Panc1 (cell line): ENCODE data around the gene ADD1. TPM values are rescaled to one million over a fixed set of nuclear protein-coding genes. Genes with fewer than 3 reads are reported as not detected.

ENCODE experiments used
- ATAC-seq: fragments of 200-7000 bp; cut with Tn5 transposase; 2 replicates; pipeline ENCODE4 v1.9.1; 2020; ENCODE audit warnings: mild to moderate bottlenecking, moderate library complexity
- BruUV-seq: library from RNA; stranded (reverse); fragments of 400-500 nt; replicated peaks from 2 replicates; lab custom pipeline; 2021; lab: Mats Ljungman, UMichigan
- CTCF ChIA-PET: fragments of 300-600 bp; sonication (Branson Sonifier 250); formaldehyde crosslinking; loops from one replicate; lab custom pipeline; 2022; ENCODE audit warnings: antibody characterized with exemption; lab: Charles Lee
- POLR2A ChIA-PET: fragments of 300-600 bp; sonication (Branson Sonifier 250); formaldehyde crosslinking; loops from one replicate; lab custom pipeline; 2022; ENCODE audit warnings: antibody characterized with exemption; lab: Charles Lee
- DNase-seq: peaks from one replicate; pipeline ENCODE4 v3.0.0-alpha.2; 2010; ENCODE audit warnings: low read depth, low spot score
- H3K27ac ChIP-seq: 2 replicates; pipeline ENCODE4 v1.5.1; 2011; ENCODE audit warnings: mild to moderate bottlenecking, low read length, inconsistent platforms
- H3K27me3 ChIP-seq: fragments of 200-500 bp; sonication (Bioruptor generic); 2 replicates; pipeline ENCODE4 v1.6.0; 2014; ENCODE audit warnings: low read length, inconsistent platforms; ENCODE audit not compliant: control insufficient read depth, insufficient read depth
- H3K36me3 ChIP-seq: fragments of 200-500 bp; sonication (Bioruptor generic); 2 replicates; pipeline ENCODE4 v1.5.1; 2014; ENCODE audit warnings: inconsistent platforms, mild to moderate bottlenecking, low read length, moderate library complexity; ENCODE audit not compliant: control insufficient read depth, insufficient read depth
- H3K4me1 ChIP-seq: 2 replicates; pipeline ENCODE4 v1.5.1; 2011; ENCODE audit warnings: inconsistent platforms, mild to moderate bottlenecking, low read length, moderate library complexity; ENCODE audit not compliant: control insufficient read depth, insufficient read depth
- H3K4me3 ChIP-seq, 2 experiments: 2 replicates each; pipeline ENCODE4 v1.5.1; 2011 to 2012; ENCODE audit warnings: low read depth in 2 of 2, low read length in 2 of 2, mild to moderate bottlenecking in 2 of 2, inconsistent platforms in 1 of 2, moderate library complexity in 1 of 2
- H3K9me3 ChIP-seq: fragments of 200-500 bp; sonication (Bioruptor generic); 2 replicates; pipeline ENCODE4 v1.5.1; 2014; ENCODE audit warnings: low read depth, mild to moderate bottlenecking, inconsistent platforms, low read length, moderate library complexity; ENCODE audit not compliant: control insufficient read depth, insufficient read depth
- POLR2AphosphoS5 ChIP-seq: IDR thresholded peaks from 2 replicates; pipeline ENCODE4 v1.6.1; 2012; ENCODE audit warnings: mild to moderate bottlenecking, low read depth, low read length, moderate library complexity
- SIN3A ChIP-seq: IDR thresholded peaks from 2 replicates; pipeline ENCODE4 v1.6.1; 2012; ENCODE audit warnings: low read depth, mild to moderate bottlenecking, low read length, moderate library complexity, borderline replicate concordance; ENCODE audit not compliant: insufficient read depth
- TCF7L2 ChIP-seq: IDR thresholded peaks from 2 replicates; pipeline ENCODE4 v1.6.1; 2011; ENCODE audit warnings: mild to moderate bottlenecking, low read depth, low read length, inconsistent platforms
- in situ Hi-C: cut with HindIII; loops from 2 replicates; pipeline ENCODE4 v1.10.0; 2016; ENCODE audit warnings: low sequenced_read_pairs, low pct_unique_long_range_greater_than_20kb
- intact Hi-C: fragments of 100-400 bp; cut with micrococcal nuclease; formaldehyde crosslinking; loops from one replicate; pipeline ENCODE4 v1.10.0; 2022; ENCODE audit not compliant: unreplicated experiment
- total RNA-seq: library from RNA; stranded (reverse); gene quantifications from one replicate; pipeline ENCODE4 v1.2.1, GENCODE V29; 2021; ENCODE audit not compliant: unreplicated experiment
- TF ChIP-seq, protein P1 (sequence below), 2 experiments: IDR thresholded peaks; 2 replicates each; pipeline ENCODE4 v1.6.1; 2011 to 2012; ENCODE audit warnings: low read depth in 2 of 2, control low read depth in 1 of 2, low read length in 1 of 2, mild to moderate bottlenecking in 1 of 2, moderate library complexity in 1 of 2; ENCODE audit not compliant: insufficient read depth in 1 of 2
- TF ChIP-seq, protein P2 (sequence below): fragments of 450-650 bp; IDR thresholded peaks from 2 replicates; pipeline ENCODE4 v1.5.1; 2017; ENCODE audit warnings: mild to moderate bottlenecking

The ADD1 gene
- total RNA-seq, 1 experiment from 2014 or later, result 158 TPM

DNA sequence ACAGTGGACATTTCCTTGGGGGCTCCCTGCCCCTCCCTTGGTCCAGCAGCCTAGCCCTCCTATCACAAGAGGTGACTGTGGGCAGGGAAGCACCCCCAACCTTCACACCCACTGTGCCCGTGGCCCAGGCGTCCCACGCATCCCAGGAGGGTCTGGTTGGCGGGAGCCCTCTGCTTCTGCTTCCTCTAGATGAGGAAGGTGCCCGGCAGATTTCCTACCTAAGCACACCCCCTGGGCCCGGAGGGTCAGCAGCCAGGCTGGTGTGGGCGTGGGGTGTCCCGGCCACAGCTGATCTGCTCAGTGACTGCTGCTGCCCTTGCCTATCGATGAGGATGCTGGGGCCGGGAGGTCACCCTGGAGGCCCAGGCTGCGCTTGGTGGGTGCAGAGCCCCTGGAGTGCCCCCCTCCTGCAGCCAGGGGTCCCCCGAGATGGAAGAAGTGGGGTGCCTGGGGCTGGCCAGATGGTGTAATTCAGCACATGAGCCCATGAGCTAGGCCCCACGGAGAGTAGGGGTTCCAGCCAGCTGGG, 38.6 kb upstream of the ADD1 start:
- BruUV-seq, result no TSS peak
- no peaks in the 10 kb centered on the region for H3K9me3 ChIP-seq
- ATAC-seq (no peak), DNase-seq (no peak)
- TF ChIP-seq POLR2AphosphoS5 (no peak), SIN3A (no peak), TCF7L2 (no peak)
- TF ChIP-seq, protein P1, sequence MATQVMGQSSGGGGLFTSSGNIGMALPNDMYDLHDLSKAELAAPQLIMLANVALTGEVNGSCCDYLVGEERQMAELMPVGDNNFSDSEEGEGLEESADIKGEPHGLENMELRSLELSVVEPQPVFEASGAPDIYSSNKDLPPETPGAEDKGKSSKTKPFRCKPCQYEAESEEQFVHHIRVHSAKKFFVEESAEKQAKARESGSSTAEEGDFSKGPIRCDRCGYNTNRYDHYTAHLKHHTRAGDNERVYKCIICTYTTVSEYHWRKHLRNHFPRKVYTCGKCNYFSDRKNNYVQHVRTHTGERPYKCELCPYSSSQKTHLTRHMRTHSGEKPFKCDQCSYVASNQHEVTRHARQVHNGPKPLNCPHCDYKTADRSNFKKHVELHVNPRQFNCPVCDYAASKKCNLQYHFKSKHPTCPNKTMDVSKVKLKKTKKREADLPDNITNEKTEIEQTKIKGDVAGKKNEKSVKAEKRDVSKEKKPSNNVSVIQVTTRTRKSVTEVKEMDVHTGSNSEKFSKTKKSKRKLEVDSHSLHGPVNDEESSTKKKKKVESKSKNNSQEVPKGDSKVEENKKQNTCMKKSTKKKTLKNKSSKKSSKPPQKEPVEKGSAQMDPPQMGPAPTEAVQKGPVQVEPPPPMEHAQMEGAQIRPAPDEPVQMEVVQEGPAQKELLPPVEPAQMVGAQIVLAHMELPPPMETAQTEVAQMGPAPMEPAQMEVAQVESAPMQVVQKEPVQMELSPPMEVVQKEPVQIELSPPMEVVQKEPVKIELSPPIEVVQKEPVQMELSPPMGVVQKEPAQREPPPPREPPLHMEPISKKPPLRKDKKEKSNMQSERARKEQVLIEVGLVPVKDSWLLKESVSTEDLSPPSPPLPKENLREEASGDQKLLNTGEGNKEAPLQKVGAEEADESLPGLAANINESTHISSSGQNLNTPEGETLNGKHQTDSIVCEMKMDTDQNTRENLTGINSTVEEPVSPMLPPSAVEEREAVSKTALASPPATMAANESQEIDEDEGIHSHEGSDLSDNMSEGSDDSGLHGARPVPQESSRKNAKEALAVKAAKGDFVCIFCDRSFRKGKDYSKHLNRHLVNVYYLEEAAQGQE (IDR thresholded peaks at IDR 0.05; ENCODE audit: insufficient read depth in 1 of 2, low read depth in 2 of 2, low read length in 1 of 2), result no peak
- TF ChIP-seq, protein P2, sequence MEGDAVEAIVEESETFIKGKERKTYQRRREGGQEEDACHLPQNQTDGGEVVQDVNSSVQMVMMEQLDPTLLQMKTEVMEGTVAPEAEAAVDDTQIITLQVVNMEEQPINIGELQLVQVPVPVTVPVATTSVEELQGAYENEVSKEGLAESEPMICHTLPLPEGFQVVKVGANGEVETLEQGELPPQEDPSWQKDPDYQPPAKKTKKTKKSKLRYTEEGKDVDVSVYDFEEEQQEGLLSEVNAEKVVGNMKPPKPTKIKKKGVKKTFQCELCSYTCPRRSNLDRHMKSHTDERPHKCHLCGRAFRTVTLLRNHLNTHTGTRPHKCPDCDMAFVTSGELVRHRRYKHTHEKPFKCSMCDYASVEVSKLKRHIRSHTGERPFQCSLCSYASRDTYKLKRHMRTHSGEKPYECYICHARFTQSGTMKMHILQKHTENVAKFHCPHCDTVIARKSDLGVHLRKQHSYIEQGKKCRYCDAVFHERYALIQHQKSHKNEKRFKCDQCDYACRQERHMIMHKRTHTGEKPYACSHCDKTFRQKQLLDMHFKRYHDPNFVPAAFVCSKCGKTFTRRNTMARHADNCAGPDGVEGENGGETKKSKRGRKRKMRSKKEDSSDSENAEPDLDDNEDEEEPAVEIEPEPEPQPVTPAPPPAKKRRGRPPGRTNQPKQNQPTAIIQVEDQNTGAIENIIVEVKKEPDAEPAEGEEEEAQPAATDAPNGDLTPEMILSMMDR, result no peak
- POLR2A ChIA-PET, result no interaction called here
- no peak overlapping the region for H3K4me3 ChIP-seq
- H3K4me1 ChIP-seq, result peaks cover 49% of the 10 kb centered on the region
- no peaks in the 10 kb centered on the region for H3K27me3 ChIP-seq
- 0 out of 2 replicates have a peak overlapping the region, but pooled peaks have one; percentile 12 for H3K27ac ChIP-seq
- CTCF ChIA-PET, result no interaction called here
- H3K36me3 ChIP-seq, result no peaks in the 10 kb centered on the region
- intact Hi-C loops (no loop called here), in situ Hi-C loops (no loop called here)

DNA sequence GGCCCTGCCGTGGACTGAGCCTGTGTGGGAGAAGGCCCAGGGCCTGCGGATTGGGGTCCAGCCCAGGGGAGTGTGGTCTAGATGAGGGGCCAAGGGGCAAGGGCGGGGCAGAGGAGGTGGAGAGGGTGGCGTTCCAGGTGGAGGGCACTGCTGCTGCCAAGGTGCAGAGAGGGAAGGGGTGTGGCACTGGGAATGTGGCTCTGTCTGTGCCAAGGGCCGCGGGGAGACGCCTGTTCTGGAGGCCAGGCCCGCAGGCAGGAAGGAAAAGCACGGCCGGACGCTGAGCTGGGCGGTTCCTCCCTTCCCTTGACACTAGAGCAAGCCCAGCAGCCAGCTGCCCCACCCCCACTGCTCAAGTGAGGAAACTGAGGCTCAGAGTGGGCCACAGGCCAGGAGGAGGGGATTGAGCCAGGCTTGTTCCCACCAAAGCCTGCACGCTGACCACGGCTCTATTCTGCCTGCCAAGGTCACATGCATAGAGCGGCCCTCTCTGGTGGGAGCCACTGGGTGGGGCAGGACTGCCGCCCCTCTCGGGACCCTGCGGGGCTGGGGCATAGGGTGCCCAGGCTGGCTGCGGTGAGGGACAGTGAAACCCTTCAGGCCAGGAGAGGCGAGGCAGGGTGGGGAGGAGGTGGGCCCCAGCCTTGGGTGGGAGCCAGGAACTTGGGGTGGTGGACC, 37.8 kb upstream of the ADD1 start:
- H3K9me3 ChIP-seq, result no peaks in the 10 kb centered on the region
- ChIA-PET POLR2A (no interaction called here), CTCF (no interaction called here)
- H3K4me3 ChIP-seq, result no peak overlapping the region
- no peak for TF ChIP-seq SIN3A
- no peak for TF ChIP-seq TCF7L2
- TF ChIP-seq, protein P1 (IDR thresholded peaks at IDR 0.05; ENCODE audit: insufficient read depth in 1 of 2, low read depth in 2 of 2, low read length in 1 of 2), result no peak
- no peak for TF ChIP-seq POLR2AphosphoS5
- TF ChIP-seq, protein P2, result no peak
- no peaks in the 10 kb centered on the region for H3K36me3 ChIP-seq
- no TSS peak for BruUV-seq
- in situ Hi-C loops (no loop called here), intact Hi-C loops (no loop called here)
- H3K27ac ChIP-seq, result no peak overlapping the region
- peaks cover 50% of the 10 kb centered on the region for H3K4me1 ChIP-seq
- DNase-seq (no peak), ATAC-seq (no peak)
- no peaks in the 10 kb centered on the region for H3K27me3 ChIP-seq
